ENCODE results near the gene OBSCN.

DNA sequence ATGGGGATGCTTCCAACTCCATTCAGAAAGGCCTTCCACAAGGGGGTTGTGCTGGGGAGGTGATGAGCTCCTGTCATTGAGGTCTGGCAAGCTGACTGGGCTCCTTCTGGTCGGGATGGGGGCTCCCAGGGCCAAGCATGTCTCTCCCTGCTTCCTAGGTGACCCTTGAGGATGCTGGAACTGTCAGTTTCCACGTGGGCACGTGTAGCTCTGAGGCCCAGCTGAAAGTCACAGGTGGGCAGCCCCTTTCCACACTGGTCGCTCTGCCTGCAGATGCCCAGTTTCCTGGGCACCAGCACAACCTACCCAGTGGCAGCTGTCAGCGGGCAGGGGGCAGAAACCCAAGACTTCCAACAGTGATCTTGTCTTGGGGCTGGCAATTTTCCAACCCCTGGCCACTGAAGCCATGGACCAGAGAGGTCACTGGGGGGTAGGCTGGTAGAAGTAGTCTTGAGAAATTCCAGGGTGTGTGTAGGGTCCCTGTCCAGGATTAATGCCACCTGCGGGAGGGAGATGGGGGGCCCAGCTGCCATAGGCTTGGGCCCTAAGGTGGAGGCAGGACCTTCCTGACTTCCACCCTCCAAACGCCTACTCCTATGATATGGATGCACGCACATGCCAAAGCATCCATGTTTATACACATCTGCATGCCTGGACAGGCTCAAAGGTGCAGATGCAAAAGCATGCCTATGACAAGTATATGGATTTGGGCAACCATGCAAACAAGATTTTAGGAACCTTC, 101.7 kb downstream of the OBSCN start:
- TF ChIP-seq, protein P1, sequence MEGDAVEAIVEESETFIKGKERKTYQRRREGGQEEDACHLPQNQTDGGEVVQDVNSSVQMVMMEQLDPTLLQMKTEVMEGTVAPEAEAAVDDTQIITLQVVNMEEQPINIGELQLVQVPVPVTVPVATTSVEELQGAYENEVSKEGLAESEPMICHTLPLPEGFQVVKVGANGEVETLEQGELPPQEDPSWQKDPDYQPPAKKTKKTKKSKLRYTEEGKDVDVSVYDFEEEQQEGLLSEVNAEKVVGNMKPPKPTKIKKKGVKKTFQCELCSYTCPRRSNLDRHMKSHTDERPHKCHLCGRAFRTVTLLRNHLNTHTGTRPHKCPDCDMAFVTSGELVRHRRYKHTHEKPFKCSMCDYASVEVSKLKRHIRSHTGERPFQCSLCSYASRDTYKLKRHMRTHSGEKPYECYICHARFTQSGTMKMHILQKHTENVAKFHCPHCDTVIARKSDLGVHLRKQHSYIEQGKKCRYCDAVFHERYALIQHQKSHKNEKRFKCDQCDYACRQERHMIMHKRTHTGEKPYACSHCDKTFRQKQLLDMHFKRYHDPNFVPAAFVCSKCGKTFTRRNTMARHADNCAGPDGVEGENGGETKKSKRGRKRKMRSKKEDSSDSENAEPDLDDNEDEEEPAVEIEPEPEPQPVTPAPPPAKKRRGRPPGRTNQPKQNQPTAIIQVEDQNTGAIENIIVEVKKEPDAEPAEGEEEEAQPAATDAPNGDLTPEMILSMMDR (IDR thresholded peaks at IDR 0.05) = no peak
- no peak for TF ChIP-seq EZH2 (IDR thresholded peaks at IDR 0.05; ENCODE audit: borderline replicate concordance, insufficient read depth, low read depth, low read length, poor library complexity, severe bottlenecking)
